Measurements from ENCODE around the gene C18orf63. TPM values are rescaled to one million over a fixed set of nuclear protein-coding genes. Genes with fewer than 3 reads are reported as not detected.
"Not testable (repeated sequence)": the region's sequence is repeated elsewhere in the genome, so short reads cannot be mapped to it uniquely, and the experiment has no call there.

The C18orf63 gene
- total and polyA plus RNA-seq, 8 donors, result 0.16 to 0.26 TPM; not detected in 6

DNA sequence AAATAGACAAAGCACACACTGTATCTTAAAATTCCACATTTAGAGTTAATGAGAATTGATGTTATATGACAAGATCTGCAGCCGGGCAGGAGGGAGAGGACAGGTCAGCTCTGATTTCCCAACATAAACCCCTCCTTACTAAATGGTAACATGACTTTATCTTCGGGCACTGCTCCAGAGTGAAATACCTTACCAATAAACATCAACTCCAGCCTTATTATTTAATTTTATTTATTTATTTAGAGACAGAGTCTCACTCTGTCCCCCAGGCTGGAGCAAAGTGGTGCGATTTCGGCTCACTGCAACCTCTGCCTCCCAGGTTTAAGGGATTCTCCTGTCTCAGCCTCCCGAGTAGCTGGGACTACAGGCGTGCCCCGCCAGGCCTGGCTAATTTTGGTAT, 25.6 kb upstream of the C18orf63 start:
- intact Hi-C loops (cut with DNase I), result no loop called here
- H3K27ac ChIP-seq, result peak overlapping the region; percentile 78 to 80
- H3K4me1 ChIP-seq, result peaks cover 0 to 67% of the 10 kb centered on the region in 2 donors
- ATAC-seq (no peak), DNase-seq (no peak)
- peak overlapping the region; percentile 82 to 89 for H3K4me3 ChIP-seq
- no peaks in the 10 kb centered on the region for H3K36me3 ChIP-seq
- TF ChIP-seq, protein P1, sequence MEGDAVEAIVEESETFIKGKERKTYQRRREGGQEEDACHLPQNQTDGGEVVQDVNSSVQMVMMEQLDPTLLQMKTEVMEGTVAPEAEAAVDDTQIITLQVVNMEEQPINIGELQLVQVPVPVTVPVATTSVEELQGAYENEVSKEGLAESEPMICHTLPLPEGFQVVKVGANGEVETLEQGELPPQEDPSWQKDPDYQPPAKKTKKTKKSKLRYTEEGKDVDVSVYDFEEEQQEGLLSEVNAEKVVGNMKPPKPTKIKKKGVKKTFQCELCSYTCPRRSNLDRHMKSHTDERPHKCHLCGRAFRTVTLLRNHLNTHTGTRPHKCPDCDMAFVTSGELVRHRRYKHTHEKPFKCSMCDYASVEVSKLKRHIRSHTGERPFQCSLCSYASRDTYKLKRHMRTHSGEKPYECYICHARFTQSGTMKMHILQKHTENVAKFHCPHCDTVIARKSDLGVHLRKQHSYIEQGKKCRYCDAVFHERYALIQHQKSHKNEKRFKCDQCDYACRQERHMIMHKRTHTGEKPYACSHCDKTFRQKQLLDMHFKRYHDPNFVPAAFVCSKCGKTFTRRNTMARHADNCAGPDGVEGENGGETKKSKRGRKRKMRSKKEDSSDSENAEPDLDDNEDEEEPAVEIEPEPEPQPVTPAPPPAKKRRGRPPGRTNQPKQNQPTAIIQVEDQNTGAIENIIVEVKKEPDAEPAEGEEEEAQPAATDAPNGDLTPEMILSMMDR (IDR thresholded peaks at IDR 0.05), result no peak
- H3K27me3 ChIP-seq, result peaks cover 0 to 7% of the 10 kb centered on the region in 2 donors
- no peaks in the 10 kb centered on the region for H3K9me3 ChIP-seq

- H3K36me3 ChIP-seq, result no peaks in the 10 kb centered on the region
- DNase-seq (peak in 3 of 4 donors; percentile 31 to 86 (median 73)), ATAC-seq (peak; percentile 48)
- peaks cover 0 to 7% of the 10 kb centered on the region in 2 donors for H3K27me3 ChIP-seq
- H3K4me1 ChIP-seq, result peaks cover 0 to 59% of the 10 kb centered on the region in 2 donors
- no peaks in the 10 kb centered on the region for H3K9me3 ChIP-seq
- intact Hi-C loops (cut with DNase I), result no loop called here
- peak overlapping the region; percentile 78 to 80 for H3K27ac ChIP-seq
- TF ChIP-seq, protein P1 (IDR thresholded peaks at IDR 0.05), result no peak
- peak overlapping the region; percentile 82 to 89 for H3K4me3 ChIP-seq
Measured at GRCh38 chr18:74290794-74291471, 24.7 kb upstream of the C18orf63 start.

GRCh38 chr18:74291472-74291770, 24.2 kb upstream of the C18orf63 start:
- TF ChIP-seq, protein P1 (IDR thresholded peaks at IDR 0.05), result no peak
- H3K4me3 ChIP-seq, result peak overlapping the region; percentile 82 to 89
- peaks cover 0 to 7% of the 10 kb centered on the region in 2 donors for H3K27me3 ChIP-seq
- ATAC-seq (no peak), DNase-seq (peak in 1 of 4 donors; percentile 83)
- H3K9me3 ChIP-seq, result no peaks in the 10 kb centered on the region
- peaks cover 0 to 54% of the 10 kb centered on the region in 2 donors for H3K4me1 ChIP-seq
- H3K36me3 ChIP-seq, result no peaks in the 10 kb centered on the region
- peak overlapping the region; percentile 78 to 80 for H3K27ac ChIP-seq
- intact Hi-C loops (cut with DNase I), result no loop called here

GRCh38 chr18:74291771-74292540, 23.7 kb upstream of the C18orf63 start, which contains the start of gene CYB5A:
TSS of gene CYB5A (minus strand) at chr18:74291963. CDS start at chr18:74291875, 88 bp downstream.
- Histone ChIP-seq H3K9me3 (no peaks in the 10 kb centered on the region), H3K36me3 (no peaks in the 10 kb centered on the region), H3K27me3 (peaks cover 0 to 7% of the 10 kb centered on the region in 2 donors), H3K4me3 (peak within 1 kb of the TSS; percentile 82 to 89), H3K27ac (peak within 1 kb of the TSS; percentile 78 to 80), H3K4me1 (peaks cover 0 to 49% of the 10 kb centered on the region in 2 donors)
- peak; percentile 94 for ATAC-seq
- intact Hi-C loops (cut with DNase I), result no loop called here
- TF ChIP-seq, protein P1 (IDR thresholded peaks at IDR 0.05), result no peak
- peak; percentile 97 to 99 (median 98) for DNase-seq

DNA sequence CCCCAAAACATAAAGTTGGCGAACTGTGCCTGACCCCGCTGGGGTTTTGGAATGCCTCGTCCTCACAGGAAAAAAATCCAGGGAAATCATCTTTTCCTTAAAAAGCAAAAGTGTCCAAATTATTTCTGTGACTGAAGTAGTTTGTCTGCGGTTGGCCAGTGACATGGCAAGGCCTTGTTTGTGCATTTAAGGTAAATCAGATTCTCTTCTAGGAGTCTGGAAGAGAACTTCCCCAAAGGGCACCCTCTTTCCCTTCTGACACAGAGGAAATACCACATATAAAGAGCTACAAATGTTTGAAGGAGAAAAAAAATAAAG, 23.1 kb upstream of the C18orf63 start:
- DNase-seq (no peak), ATAC-seq (no peak)
- Histone ChIP-seq H3K4me3 (peak overlapping the region; percentile 82 to 89), H3K27me3 (peaks cover 0 to 7% of the 10 kb centered on the region in 2 donors), H3K27ac (peak overlapping the region; percentile 74 to 78), H3K36me3 (no peaks in the 10 kb centered on the region), H3K9me3 (no peaks in the 10 kb centered on the region), H3K4me1 (peaks cover 0 to 43% of the 10 kb centered on the region in 2 donors)
- intact Hi-C loops (cut with DNase I), result no loop called here
- TF ChIP-seq, protein P1 (IDR thresholded peaks at IDR 0.05), result no peak

- H3K9me3 ChIP-seq; H3K4me3 ChIP-seq; ATAC-seq; H3K27me3 ChIP-seq; intact Hi-C loops (cut with DNase I); H3K36me3 ChIP-seq; DNase-seq: not testable (repeated sequence)
- Histone ChIP-seq H3K4me1 (peaks cover 0 to 40% of the 10 kb centered on the region in 2 donors), H3K27ac (peak overlapping the region in 1 of 2 donors; percentile 78)
Measured at GRCh38 chr18:74292982-74293381, 22.7 kb upstream of the C18orf63 start.

All from left lung (tissue), 10 donors.